GM12873 (cell line): ENCODE measurements around the gene NAA15.

Source experiments
- TF ChIP-seq, protein P1 (sequence below): IDR thresholded peaks from 2 replicates; pipeline ENCODE4 v1.5.1; 2012; ENCODE audit warnings: low read depth, mild to moderate bottlenecking, moderate library complexity, low read length, control low read depth; ENCODE audit not compliant: insufficient read depth; ENCODE audit errors: missing control alignments

Gene NAA15

DNA sequence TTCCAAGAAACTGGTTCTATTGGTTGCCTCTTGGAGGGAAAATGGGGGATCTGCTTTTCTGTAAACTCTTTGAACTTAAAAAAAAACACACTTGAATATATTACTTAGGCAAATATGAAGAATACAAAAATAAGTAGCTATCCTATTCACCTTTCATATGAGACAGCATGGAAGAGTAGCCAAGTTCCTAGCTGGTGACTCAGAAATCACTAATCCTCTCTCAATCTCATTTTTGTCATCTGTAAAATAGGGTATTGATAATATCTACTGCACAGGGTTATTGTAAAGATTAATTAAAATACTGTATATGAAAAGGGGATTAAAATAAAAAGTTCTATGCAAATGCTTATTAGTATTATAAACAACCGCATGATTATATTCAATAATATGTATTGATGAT is 34.0 kb upstream of the NAA15 start:
- TF ChIP-seq, protein P1, sequence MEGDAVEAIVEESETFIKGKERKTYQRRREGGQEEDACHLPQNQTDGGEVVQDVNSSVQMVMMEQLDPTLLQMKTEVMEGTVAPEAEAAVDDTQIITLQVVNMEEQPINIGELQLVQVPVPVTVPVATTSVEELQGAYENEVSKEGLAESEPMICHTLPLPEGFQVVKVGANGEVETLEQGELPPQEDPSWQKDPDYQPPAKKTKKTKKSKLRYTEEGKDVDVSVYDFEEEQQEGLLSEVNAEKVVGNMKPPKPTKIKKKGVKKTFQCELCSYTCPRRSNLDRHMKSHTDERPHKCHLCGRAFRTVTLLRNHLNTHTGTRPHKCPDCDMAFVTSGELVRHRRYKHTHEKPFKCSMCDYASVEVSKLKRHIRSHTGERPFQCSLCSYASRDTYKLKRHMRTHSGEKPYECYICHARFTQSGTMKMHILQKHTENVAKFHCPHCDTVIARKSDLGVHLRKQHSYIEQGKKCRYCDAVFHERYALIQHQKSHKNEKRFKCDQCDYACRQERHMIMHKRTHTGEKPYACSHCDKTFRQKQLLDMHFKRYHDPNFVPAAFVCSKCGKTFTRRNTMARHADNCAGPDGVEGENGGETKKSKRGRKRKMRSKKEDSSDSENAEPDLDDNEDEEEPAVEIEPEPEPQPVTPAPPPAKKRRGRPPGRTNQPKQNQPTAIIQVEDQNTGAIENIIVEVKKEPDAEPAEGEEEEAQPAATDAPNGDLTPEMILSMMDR = no peak

DNA sequence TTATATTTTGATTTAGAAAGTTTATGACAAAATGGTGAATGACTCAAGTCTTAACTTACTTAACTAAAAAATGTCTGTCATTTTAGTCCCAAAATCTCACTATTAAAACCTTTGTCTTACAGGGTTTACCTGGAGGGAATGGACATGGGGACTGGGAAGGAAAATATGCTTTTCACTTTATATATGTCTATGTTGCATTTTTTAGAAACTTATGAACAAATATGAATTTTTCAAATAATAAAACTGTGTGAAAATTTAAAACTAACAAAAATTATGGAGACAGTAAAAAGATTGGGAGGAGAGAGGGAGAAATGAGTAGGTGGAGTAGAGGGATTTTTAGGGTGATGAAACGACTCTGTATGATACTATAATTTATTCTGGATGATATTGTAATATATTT is 27.5 kb upstream of the NAA15 start:
- TF ChIP-seq, protein P1 = no peak

DNA sequence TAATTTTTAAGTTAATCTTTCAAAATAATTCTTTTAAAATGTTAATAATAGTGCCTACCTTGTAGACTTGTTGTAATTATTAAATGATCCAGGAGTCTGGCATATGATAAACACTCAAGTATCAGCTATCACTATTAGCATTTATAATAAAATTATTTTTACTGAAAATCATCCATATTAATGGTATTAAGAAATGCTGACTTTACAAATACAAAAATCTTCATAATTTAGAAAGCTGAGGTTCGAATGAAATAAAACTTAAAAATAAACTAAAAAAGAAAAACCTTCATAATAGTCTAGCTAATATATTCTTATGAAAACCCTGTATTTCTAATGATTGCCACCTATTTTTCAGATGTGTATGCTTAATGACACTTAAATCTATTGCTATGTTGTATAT is 26.5 kb upstream of the NAA15 start:
- TF ChIP-seq, protein P1 = no peak

DNA sequence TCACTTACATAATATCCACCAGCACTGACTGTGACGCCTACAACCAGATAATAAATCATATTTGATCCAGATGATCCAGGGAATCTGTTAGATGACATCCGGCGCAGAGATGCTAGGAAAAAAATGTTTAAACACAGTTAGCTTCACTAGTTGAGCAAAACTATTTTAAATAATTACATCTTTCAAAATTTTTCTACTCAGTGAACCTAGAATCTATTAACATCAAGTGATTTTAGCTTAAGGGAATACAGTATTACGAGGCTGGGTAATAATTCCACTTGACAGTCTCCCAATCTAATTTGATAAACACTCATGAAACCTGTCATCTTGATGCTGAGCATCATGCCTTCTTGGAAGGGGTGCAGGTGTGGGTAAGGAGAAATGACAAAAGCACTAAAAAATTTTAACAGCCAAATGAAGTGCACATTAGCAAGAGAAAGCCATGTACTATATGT is 26.0 kb upstream of the NAA15 start:
- TF ChIP-seq, protein P1 = no peak

DNA sequence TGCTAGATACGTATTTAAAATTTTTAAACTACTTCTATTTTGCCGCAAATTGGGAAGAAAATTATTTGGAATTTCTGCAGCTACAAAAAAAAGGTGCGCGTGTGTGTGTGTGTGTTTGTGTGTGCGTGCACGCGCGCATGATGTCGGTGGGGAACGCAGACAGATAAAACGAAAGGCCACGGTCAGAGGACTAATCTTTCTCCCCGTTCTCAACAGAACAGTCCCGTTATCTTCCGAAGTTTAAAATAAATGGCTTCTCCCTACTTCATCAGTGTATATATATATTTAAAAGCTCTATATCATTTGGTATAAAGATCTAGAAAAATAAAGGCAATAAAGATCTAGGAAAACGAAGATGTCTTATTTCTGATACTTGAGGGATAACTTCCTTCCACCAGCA is 22.8 kb upstream of the NAA15 start:
- TF ChIP-seq, protein P1 = no peak

DNA sequence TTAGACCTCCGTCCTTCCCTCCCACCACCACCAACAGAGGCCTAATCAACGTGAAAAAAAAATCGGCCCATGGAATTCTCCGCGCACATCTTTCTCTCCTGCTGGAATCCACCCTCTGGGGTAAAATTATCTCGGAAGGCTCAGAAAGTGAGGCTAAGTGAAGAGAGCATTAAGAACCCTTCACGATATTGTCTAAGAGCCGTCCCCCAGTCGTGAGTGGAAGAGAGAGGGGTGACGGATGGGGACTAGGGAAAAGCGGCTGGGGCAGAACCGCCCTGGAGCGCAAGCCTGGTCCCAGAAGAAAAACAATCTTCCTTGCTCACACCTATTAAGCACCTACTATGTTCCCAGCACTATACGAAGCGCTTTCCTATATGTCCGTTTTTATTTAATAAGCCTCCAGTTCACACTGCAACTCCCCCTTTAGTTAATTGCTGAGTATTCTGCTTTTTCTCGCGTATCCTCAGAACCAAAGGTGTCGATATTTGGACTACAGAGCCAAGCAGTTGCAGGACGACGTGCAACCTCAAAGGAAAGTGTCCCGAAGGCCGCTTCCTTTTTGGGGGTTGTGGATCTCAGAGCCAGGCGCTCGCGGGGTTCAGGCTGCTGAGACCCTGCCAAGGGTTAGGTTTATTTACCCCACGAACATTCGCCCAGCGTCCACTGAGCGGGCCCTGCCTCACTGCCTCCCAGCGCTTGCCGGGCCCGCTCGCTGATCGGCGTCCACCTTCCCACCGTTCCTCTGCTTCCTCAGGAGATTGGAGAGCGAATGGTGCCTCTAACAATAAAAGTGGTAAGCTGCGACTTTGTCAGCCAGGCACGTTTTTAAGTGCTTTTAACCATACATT is 22.2 kb upstream of the NAA15 start:
- TF ChIP-seq, protein P1 = no peak

DNA sequence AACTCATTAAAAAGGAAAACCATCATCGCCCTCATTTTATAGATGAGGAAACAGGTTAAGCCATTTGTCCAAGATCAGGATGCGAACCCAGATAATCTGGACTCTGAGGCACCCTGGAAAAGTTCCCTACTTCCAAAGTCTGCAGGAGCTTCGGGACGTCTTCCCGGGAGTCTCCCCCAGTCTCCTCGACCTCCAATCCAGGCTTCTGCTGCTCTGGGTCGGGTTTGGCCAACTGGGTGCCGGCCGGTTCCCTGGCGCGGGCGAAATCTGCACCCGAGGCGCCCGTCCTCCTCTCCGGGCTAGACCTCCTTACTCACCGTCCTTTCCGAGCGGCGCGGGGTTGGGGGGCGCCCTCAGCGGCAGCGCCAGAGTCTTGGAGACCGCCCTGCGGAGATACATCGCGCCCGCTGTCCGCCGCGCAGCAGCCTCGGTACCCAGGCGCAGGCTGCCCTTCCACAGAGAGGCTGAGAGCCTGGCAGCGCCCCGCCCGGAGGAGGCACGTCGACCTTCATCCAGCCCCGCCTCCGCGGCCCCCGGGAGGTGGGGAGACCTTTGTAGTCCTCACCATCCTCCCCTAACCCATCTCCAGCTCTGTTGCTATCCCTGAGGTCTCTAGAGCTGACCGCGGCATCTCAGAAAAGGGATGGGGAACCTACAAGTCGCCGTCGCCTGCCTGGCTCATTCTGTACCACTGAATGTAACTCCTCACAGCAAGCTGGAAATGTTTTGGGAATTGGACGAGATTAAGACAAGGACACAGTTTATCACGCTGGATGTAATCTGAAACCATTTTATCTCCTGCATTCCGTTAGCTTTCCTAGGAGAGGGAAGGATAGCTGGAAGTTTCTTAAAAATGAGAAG is 21.3 kb upstream of the NAA15 start, which contains the start of gene MGARP:
Gene MGARP (minus strand): TSS at position 466 of the 861 bp plus-strand sequence. CDS start 67 bp downstream, at position 399.
- TF ChIP-seq, protein P1 = no peak
